Karpas-422 (cell line): Measurements from ENCODE around the gene FAM184A. TPM values are rescaled to one million over a fixed set of nuclear protein-coding genes. Genes with fewer than 3 reads are reported as not detected.
"Not testable (repeated sequence)": the region's sequence is repeated elsewhere in the genome, so short reads cannot be mapped to it uniquely, and the experiment has no call there.

Experiments used
- DNase-seq: peaks from one replicate; pipeline ENCODE4 v3.0.0-alpha.2; 2015
- H2AFZ ChIP-seq: fragments of 200-600 bp; sonication (generic); 2 replicates; pipeline ENCODE4 v1.6.1; 2014; ENCODE audit warnings: antibody characterized with exemption, low read length, mixed read lengths
- H3K27ac ChIP-seq: fragments of 200-600 bp; sonication (generic); 2 replicates; pipeline ENCODE4 v1.5.1; 2014; ENCODE audit warnings: mild to moderate bottlenecking, low read length, moderate library complexity
- H3K27me3 ChIP-seq: fragments of 200-600 bp; sonication (generic); 2 replicates; pipeline ENCODE4 v1.6.1; 2014; ENCODE audit warnings: low read length, mixed read lengths
- H3K36me3 ChIP-seq: fragments of 200-600 bp; sonication (generic); 2 replicates; pipeline ENCODE4 v1.6.1; 2014; ENCODE audit warnings: low read length, mixed read lengths; ENCODE audit not compliant: insufficient read depth
- H3K4me1 ChIP-seq: fragments of 200-600 bp; sonication (generic); 2 replicates; pipeline ENCODE4 v1.6.1; 2014; ENCODE audit warnings: mild to moderate bottlenecking, low read length, mixed read lengths
- H3K4me2 ChIP-seq: fragments of 200-600 bp; sonication (generic); 2 replicates; pipeline ENCODE4 v1.6.1; 2014; ENCODE audit warnings: low read length, low read depth, mild to moderate bottlenecking; ENCODE audit not compliant: poor library complexity, severe bottlenecking
- H3K4me3 ChIP-seq: fragments of 200-600 bp; sonication (generic); 2 replicates; pipeline ENCODE4 v1.5.1; 2014; ENCODE audit warnings: mild to moderate bottlenecking, antibody characterized with exemption, low read length, mixed read lengths
- H3K79me2 ChIP-seq: fragments of 200-600 bp; sonication (generic); 2 replicates; pipeline ENCODE4 v1.6.1; 2014; ENCODE audit warnings: mild to moderate bottlenecking, low read length, mixed read lengths
- H3K9ac ChIP-seq: fragments of 200-600 bp; sonication (generic); 2 replicates; pipeline ENCODE4 v1.6.0; 2014; ENCODE audit warnings: low read length
- H3K9me2 ChIP-seq: fragments of 200-600 bp; sonication (generic), shearing (Covaris generic); replicated peaks from 2 replicates; pipeline ENCODE4 v1.6.0; 2014; ENCODE audit warnings: mild to moderate bottlenecking, low read length, moderate library complexity; ENCODE audit not compliant: insufficient read depth
- H3K9me3 ChIP-seq: fragments of 300-700, 200-600 bp; sonication (generic); 2 replicates; pipeline ENCODE4 v1.6.1; 2014; ENCODE audit warnings: low read length, mixed read lengths
- H4K20me1 ChIP-seq: fragments of 200-600 bp; sonication (generic); 2 replicates; pipeline ENCODE4 v1.6.1; 2014; ENCODE audit warnings: mild to moderate bottlenecking, antibody characterized with exemption, low read length, low read depth; ENCODE audit not compliant: insufficient read depth
- total RNA-seq: library from RNA; depleted of rRNA; stranded (reverse); fragments of >200 nt; shearing (Covaris generic); gene quantifications from 2 replicates; pipeline ENCODE4 v1.2.3, GENCODE V29; 2014; ENCODE audit warnings: low replicate concordance

Gene FAM184A
- total RNA-seq, 1 experiment from 2014 or later = 8.4 TPM

DNA sequence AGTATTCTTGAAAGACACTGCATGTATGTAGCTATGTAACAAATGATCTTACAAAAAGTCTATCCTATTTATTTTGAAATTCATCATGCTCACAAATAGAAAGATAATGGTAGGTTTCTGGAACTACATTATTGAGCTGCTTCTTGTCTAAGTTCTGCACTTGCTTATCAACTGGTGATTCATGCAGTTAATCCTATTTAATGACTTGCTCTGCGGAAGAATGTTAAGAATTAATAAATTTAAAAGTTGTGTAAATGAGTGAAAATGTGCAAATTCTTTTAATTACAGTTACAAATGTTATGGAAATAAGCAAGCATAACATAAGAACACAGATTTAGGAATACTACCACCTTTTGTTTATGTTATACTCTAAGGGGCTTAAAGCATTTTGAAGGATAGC, 76.4 kb downstream of the FAM184A start:
- Histone ChIP-seq H3K79me2 (no peaks in the 10 kb centered on the region), H3K27me3 (no peaks in the 10 kb centered on the region), H3K4me3 (no peak overlapping the region), H4K20me1 (no peaks in the 10 kb centered on the region), H3K4me2 (no peak overlapping the region), H2AFZ (no peak overlapping the region), H3K36me3 (no peaks in the 10 kb centered on the region), H3K4me1 (no peaks in the 10 kb centered on the region), H3K9ac (no peak overlapping the region), H3K27ac (no peak overlapping the region), H3K9me2 (no peaks in the 10 kb centered on the region), H3K9me3 (no peaks in the 10 kb centered on the region)
- DNase-seq = no peak

DNA sequence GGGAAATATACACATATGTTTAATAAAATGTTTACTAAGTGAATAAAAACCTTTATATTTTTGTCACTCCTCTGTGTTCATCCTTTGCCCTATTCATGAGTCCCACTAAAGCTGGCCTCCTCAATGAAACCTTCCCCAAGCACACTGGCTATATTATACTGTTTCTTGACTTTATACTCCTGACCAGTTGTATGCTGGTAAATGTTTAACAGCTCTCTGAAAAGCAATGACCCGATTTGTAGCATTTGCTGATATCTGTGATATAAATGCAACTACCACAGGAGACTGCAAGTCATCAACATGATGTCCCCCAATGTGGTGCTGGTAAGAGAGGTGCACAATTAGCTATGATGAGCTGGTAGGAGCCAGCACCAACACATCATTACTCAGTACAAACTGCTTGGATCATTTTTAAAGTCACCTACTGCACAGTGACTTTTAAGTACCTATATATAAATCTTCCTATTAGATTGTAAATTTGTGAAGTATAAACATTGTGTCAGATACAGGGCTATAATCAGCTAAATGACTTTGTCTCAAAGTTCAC, 78.9 kb downstream of the FAM184A start:
- H4K20me1 ChIP-seq = no peaks in the 10 kb centered on the region

DNA sequence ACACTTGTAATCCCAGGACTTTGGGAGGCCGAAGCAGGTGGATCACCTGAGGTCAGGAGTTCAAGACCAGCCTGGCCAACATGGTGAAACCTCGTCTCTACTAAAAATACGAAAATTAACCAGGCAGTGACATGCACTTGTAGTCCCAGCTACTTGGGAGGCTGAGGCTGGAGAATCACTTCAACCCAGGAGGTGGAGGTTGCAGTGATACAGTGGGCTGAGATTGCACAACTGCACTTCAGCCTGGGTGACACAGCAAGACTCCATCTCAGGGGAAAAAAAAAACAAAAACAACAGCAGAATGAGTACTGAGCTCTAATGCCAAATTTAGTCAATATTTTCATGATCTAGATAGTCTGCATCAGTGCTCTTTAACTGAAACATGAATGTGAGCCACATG, 81.0 kb downstream of the FAM184A start:
- not testable (repeated sequence) for H3K79me2 ChIP-seq, DNase-seq, H3K36me3 ChIP-seq, H4K20me1 ChIP-seq, H3K27me3 ChIP-seq, H3K4me2 ChIP-seq, H3K9me2 ChIP-seq, H3K4me3 ChIP-seq, H2AFZ ChIP-seq, H3K9me3 ChIP-seq, H3K4me1 ChIP-seq, H3K9ac ChIP-seq, H3K27ac ChIP-seq

More for the DNA sequence above, 78.9 kb downstream of the FAM184A start:
- no peak for DNase-seq
- Histone ChIP-seq H3K9ac (no peak overlapping the region), H3K4me2 (no peak overlapping the region), H3K36me3 (no peaks in the 10 kb centered on the region), H3K27me3 (no peaks in the 10 kb centered on the region), H3K27ac (no peak overlapping the region), H3K4me1 (no peaks in the 10 kb centered on the region), H3K4me3 (no peak overlapping the region), H3K9me3 (no peaks in the 10 kb centered on the region), H2AFZ (no peak overlapping the region), H3K9me2 (no peaks in the 10 kb centered on the region), H3K79me2 (no peaks in the 10 kb centered on the region)

DNA sequence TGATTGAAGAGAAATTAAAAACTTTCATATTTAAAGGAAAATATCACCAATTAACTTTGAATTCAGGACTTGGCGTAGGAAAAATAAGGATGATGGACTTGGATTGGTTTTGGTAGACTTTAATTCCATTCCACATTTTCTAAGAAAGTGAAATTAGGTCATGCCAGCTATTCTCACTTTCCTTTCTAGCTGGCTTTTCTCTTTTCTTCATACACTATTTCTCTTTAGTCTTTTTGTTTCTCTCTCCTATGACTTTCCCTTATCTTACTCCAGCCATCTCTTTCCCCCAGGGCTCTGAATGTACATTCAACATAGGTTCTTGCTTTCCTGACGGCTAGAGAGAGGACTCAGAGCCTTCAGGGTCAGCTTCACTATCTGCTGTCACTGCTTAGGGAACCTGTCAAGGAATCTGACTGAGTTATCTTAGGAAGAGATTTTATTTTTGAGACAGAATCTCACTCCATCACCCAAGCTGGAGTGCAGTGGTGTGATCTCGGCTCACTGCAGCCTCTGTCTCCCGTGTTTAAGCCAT, 82.1 kb downstream of the FAM184A start:
- Histone ChIP-seq H3K4me2 (no peak overlapping the region), H3K79me2 (no peaks in the 10 kb centered on the region), H3K36me3 (no peaks in the 10 kb centered on the region), H4K20me1 (no peaks in the 10 kb centered on the region), H3K9me3 (no peaks in the 10 kb centered on the region), H3K27me3 (no peaks in the 10 kb centered on the region), H3K4me1 (no peaks in the 10 kb centered on the region), H3K9me2 (no peaks in the 10 kb centered on the region), H3K9ac (no peak overlapping the region), H2AFZ (no peak overlapping the region), H3K27ac (no peak overlapping the region), H3K4me3 (no peak overlapping the region)
- DNase-seq = no peak

DNA sequence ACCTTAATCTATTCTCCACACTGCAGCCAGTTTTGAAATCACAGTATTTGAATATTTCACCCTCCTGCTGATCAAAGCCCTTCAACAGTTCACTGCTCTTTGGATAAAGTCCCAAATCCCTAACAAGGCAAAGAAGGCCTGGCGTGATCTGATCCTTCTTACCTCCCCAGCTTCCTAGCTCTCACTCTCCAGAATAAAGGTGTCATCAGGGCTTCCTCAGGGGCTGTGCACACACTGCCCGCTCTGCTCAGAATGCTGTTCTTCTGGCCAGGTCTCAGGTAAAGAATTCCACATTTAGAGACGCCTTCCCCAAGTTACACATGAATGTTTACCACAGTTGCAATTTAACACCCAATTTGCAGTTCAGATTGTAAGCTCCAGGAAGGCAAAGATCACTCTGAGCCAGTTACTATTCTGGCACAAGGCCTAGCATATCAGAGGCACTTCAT, 84.6 kb downstream of the FAM184A start:
- no peak overlapping the region for H3K4me2 ChIP-seq
- H3K79me2 ChIP-seq = no peaks in the 10 kb centered on the region
- no peaks in the 10 kb centered on the region for H3K36me3 ChIP-seq
- H3K9me2 ChIP-seq = no peaks in the 10 kb centered on the region
- no peak overlapping the region for H3K4me3 ChIP-seq
- no peaks in the 10 kb centered on the region for H3K9me3 ChIP-seq
- DNase-seq = no peak
- no peaks in the 10 kb centered on the region for H4K20me1 ChIP-seq
- H3K4me1 ChIP-seq = no peaks in the 10 kb centered on the region
- no peak overlapping the region for H3K27ac ChIP-seq
- H3K9ac ChIP-seq = no peak overlapping the region
- H2AFZ ChIP-seq = no peak overlapping the region
- no peaks in the 10 kb centered on the region for H3K27me3 ChIP-seq

DNA sequence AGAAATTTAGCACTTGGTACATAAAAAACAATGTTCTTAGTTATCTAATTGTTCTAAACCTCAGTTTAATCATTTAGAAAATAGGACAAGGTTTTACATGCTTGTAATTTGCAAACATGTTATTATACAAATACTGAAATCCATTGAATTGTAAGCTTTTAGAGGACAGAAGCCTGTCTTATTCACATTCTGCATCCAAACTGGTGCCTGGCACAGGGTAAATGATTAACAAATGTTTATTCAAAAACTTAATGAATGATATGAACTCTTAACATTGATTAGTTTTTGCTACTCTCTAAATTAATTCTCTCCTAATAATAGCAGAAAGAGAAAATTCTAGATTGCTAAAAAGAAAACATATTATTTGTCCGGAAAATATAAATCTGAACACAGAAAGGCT, 85.1 kb downstream of the FAM184A start:
- Histone ChIP-seq H3K79me2 (no peaks in the 10 kb centered on the region), H3K9me2 (no peaks in the 10 kb centered on the region), H2AFZ (no peak overlapping the region), H3K27ac (no peak overlapping the region), H3K36me3 (no peaks in the 10 kb centered on the region), H4K20me1 (no peaks in the 10 kb centered on the region), H3K9me3 (no peaks in the 10 kb centered on the region), H3K4me3 (no peak overlapping the region), H3K4me2 (no peak overlapping the region), H3K9ac (no peak overlapping the region), H3K4me1 (no peaks in the 10 kb centered on the region), H3K27me3 (no peaks in the 10 kb centered on the region)
- no peak for DNase-seq

DNA sequence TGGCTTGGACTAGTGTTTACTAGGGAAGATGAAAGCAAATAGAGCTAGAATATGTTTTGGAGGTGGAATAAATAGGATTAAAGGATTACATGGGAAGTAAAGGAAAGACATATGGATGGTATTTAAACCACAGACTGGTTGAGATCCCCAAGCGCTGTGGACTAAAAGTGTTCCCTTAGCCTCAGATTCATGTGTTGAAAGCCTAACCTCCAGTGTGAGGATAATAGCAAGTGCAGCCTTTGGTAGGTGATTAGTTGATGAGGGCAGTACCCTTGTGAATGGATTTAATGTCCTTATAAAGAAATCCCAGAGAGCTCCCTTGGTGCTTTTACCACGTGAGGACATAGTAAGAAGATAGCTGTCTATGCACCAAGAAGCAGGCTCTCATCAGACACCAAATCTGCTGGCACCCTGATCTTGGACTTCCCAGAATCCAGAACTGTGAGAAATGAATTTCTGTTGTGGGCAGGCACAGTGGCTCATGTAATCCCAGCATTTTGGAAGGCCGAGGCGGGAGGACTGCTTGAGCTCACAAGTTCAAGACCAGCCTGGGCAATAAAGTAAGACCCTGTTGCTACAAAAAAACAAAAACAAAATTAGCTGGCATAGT, 86.2 kb downstream of the FAM184A start:
- H3K4me2 ChIP-seq = no peak overlapping the region
- no peak overlapping the region for H3K9ac ChIP-seq
- no peaks in the 10 kb centered on the region for H3K27me3 ChIP-seq
- no peaks in the 10 kb centered on the region for H3K9me3 ChIP-seq
- no peak overlapping the region for H3K4me3 ChIP-seq
- no peaks in the 10 kb centered on the region for H3K36me3 ChIP-seq
- no peak overlapping the region for H3K27ac ChIP-seq
- no peaks in the 10 kb centered on the region for H3K4me1 ChIP-seq
- H4K20me1 ChIP-seq = no peaks in the 10 kb centered on the region
- no peak for DNase-seq
- H3K79me2 ChIP-seq = no peaks in the 10 kb centered on the region
- H3K9me2 ChIP-seq = no peaks in the 10 kb centered on the region
- no peak overlapping the region for H2AFZ ChIP-seq

DNA sequence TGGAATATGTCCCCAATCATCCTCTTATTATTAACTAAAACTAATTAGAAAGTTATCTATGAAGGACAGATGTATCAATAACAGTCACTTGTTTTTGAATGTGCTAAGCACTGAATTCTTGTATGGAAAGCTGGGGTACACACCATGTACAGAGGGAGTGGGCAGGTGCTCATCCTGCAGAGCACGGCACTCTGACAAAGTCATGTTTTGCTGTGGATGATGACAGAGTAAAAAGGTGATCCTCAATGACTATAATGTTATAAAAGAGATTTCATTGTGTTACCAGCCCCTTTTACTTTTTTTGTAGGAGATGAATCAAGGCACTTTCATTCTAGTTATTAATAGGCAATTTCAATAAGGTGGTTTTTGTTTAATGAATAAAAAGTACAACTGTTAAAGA, 92.2 kb downstream of the FAM184A start:
- DNase-seq = no peak
- H3K4me1 ChIP-seq = no peaks in the 10 kb centered on the region
- H4K20me1 ChIP-seq = no peaks in the 10 kb centered on the region
- no peak overlapping the region for H2AFZ ChIP-seq
- H3K9me3 ChIP-seq = no peaks in the 10 kb centered on the region
- no peaks in the 10 kb centered on the region for H3K36me3 ChIP-seq
- no peaks in the 10 kb centered on the region for H3K79me2 ChIP-seq
- H3K4me2 ChIP-seq = no peak overlapping the region
- H3K9ac ChIP-seq = no peak overlapping the region
- no peaks in the 10 kb centered on the region for H3K27me3 ChIP-seq
- no peak overlapping the region for H3K27ac ChIP-seq
- no peak overlapping the region for H3K4me3 ChIP-seq
- H3K9me2 ChIP-seq = no peaks in the 10 kb centered on the region
